ENCODE results near the gene SUMO2.
A peak's percentile ranks its signal among the peaks of the same experiment; 100 is the strongest.
"Not testable (repeated sequence)": the region's sequence is repeated elsewhere in the genome, so short reads cannot be mapped to it uniquely, and the experiment has no call there.

Gene SUMO2

DNA sequence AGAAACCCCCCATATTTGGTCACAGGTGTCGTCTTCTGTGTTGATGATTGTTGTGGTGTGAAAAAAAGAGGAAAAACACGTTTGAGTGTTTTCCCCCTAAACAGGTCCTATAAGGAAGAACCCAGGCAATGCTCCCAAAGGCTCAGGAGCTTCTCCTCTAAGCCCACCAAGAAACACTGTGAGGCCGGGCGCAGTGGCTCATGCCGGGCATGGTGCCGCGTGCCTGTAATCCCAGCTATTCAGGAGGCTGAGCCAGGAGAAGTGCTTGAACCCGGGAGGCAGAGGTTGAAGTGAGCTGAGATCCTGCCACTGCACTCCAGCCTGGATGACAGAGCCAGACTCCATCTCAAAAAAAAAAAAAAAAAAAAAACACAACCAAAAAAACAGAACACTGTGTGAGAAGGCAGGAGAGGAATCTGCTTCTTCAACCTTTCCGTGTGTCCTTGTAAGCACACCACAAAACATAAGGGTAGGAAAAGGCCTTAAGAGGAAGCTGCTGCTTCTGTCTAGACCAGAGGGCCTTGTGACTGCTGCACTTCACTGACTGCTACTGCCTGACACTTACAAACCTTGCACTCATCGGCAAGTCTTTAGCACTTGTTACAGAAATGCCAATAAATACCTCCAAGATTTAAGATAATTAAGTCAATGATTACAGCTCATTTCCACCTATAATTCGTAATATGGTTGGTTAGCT is 37.8 kb downstream of the SUMO2 start:
- DNase-seq (ENCODE audit: low spot score): no peak

DNA sequence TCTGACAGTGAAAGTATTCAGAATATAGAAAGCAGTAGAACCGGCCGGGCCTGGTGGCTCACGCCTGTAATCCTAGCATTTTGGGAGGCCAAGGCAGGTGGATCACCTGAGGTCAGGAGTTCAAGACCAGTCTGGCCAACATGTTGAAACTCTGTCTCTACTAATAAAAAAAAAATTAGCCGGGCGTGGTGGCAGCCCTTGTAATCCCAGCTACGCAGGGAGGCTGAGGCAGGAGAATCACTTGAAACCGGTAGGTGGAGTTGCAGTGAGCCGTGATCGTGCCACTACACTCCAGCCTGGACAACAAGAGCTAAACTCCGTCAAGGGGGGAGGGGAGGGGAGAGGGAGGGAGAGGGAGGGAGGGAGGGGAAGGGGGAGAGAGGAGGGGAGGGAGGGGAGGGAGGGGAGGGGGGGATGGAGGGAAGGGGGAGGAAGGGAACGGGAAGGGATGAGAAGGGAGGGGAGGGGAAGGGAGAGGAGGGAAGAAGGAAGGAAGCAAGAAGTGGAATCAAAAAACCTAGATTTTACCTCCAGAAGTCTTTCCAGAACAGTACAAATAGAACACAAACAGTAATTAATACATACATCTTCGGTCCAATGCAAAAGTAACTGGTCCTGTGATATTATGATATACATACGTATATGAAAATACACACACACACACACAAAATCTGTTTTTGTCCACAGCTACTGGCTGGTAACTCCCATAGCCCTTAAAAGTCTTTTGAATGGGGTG is 40.4 kb downstream of the SUMO2 start:
- DNase-seq (ENCODE audit: low spot score): no peak

DNA sequence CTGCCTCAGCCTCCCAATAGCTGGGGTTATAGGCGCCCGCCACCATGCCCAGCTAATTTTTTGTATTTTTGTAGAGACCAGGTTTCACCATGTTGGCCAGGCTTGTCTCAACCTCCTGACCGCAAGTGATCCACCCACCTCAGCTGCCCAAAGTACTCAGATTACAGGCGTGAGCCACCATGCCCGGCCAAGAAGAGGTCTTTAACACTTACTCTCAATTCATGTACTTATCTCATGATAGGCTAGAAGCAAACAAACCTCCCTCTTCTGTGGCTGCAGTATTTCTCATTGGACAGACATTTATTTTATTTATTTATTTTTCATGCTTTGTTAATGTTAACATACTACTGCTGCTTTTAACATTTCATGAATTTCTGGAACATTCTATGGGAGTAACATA is 44.2 kb downstream of the SUMO2 start:
- DNase-seq (ENCODE audit: low spot score): no peak

DNA sequence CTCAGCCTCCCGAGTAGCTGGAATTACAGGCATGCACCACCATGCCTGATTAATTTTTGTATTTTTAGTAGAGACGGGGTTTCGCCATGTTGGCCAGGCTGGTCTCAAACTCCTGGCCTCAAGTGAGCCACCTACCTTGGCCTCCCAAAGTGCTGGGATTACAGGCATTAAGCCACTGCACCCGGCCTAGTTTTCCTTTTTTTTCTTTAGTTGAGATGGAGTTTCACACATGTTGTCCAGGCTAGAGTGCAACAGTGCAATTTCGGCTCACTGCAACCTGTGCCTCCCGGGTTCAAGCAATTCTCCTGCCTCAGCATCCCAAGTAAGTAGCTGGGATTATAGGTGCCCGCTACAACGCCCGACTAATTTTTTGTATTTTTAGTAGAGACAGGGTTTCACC is 45.0 kb downstream of the SUMO2 start:
- not testable (repeated sequence) for DNase-seq (ENCODE audit: low spot score)

DNA sequence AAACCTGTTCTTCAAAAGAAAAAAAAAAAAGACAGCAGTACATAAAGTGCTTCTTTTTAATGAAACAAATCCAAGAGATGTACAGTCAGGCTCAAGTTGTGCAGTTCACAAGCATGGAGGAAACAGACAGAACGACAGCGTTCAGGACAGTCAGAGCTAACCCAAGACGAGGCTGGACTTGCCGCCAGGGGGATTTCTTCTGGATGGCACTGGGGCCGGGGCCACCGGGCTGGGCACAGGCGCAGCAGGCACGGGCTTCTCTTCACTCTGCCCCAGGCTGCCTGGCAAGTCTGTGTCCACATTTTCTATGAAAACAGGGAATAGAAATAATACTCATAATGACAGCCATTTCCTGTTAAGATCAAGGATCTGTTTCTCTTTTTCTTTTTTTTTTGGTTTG is 46.8 kb downstream of the SUMO2 start:
- DNase-seq (ENCODE audit: low spot score): no peak

DNA sequence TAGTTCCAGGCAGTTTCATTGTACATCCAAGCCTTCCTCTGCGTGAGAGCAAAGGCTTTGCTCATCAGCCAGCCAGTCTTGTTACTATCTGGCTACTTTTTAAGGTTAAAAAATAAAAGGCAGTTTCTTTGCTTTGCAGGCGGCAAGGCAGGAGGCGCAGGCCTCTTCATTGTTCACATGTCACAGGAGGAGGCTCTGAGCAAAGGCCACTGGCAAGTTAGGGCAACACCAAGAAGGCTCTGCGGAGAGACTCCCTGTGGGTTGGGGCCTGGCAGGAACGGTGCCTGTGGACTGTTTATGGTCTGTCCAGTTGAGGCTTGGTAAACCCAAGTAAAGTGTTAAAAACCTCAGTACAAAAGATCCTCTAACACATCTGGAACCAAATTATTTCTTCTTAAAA is 47.3 kb downstream of the SUMO2 start:
- no peak for DNase-seq (ENCODE audit: low spot score)

DNA sequence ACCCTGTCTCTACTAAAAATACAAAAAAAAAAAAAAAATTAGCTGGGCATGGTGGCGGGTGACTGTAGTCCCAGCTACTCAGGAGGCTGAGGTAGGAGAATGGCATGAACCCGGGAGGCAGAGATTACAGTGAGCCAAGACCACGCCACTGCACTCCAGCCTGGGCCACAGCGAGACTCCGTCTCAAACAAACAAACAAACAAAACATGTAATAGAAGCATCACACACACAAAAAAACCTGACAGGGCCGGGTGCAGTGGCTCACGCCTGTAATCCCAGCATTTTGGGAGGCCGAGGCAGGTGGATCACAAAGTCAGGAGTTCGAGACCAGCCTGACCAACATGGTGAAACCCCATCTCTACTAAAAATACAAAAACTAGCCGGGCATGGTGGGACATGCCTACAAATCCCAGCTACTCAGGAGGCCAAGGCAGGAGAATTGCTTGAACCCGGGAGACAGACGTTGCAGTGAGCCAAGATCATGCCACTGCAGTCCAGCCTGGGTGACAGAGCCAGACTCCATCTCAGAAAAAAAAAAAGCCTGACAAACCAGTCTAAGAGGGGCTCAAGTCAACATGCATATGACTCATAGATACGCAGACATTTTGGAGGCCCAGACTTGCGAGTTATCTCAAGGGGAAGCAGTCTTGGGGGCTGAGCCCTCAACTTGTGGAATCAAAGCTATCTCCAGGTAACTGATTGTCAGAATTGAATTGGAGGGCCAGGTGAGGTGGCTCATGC is 49.0 kb downstream of the SUMO2 start:
- peak; percentile 12 for DNase-seq (ENCODE audit: low spot score)

DNA sequence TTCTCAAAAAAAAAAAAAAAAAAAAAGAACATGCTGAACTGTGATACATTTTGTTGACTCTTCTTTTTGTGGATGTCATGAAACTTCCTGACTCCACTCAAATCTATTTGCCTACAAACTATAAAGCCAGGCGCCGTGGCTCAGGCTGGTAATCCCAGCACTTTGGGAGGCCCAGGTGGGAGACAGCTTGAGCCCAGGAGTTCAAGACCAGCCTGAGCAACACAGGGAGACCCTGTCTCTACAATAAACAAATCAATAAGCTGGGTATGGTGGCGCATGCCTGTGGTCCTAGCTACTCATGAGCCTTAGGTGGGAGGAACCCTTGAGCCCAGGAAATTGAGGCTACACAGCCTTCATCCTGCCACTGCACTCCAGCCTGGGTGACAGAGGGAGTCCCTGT is 49.8 kb downstream of the SUMO2 start:
- DNase-seq (ENCODE audit: low spot score): no peak

DNA sequence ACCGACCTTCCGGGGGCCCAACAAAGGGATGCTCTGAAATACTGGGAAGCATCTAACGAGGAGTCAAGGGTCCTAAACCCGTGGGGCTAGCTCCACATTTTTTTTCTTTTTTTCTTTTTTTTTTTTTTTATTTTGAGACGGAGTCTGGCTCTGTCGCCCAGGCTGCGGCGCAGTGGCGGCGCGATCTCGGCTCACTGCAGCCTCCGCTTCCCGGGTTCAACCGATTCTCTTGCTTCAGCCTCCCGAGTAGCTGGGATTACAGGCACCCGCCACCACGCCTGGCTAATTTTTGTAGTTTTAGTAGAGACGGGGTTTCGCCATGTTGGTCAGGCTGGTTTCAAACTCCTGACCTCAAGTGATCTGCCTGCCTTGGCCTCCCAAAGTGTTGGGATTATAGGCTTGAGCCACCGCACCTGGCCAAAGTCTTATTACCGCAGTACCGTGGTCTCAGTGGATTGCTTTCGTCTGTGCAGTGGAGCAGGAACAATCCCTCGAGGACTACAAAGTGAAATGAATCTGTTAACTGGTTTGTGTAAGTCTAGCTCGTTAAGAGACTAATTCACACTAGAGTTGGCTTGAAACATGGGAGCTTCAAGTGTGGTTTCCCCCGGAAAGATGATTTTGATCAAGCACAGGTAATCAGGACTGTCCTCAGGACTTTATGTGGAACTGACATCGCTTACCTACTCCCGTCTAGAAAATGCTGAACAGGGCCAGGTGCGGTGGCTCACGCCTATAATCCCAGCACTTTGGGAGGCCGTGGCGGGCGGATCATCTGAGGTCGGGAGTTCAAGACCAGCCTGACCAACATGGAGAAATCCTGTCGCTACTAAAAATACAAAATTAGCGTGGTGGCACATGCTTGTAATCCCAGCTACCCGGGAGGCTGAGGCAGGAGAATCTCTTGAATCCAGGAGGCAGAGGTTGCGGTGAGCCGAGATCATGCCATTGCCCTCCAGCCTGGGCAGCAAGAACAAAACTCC is 50.5 kb downstream of the SUMO2 start:
- DNase-seq (ENCODE audit: low spot score): not testable (repeated sequence)

DNA sequence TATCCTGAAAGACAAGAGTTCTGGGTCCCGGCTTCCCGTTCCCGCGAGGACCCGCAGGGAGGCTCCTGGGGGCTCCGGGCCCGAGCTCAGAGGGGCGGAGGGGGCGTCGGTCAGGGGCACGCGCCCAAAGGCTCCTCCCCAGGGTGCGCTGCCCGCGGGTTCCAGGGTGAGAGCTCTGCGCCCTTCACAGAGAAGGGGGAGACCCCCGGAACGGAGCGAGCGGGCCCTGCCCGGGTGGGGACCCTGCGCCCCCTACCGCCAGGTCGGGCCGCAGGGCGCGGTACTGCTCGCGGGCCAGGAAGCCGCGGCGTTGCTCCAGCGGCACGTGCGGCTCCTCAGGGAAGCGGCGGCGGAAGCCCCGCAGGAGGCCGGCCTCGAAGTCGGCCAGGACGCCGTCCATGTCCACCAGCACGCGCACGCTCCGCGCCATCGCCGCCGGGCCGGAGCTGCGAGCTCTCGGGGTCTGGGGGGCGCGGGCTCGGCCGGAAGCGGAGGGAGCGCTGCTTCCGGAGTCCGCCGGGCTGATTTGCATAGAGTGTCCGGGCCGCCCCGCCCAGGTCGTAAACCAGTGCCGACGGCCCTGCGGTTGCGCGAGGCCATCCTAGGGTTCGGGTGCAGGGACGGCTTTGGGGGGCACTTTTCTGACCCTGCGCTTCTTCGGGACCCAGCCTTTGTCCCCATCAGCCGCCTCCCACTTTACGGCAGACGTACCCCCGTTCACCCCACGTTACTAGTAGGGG is 51.3 kb downstream of the SUMO2 start, which contains the start of gene NT5C:
Gene NT5C, minus strand, starts transcription at position 465 of the 740 bp plus-strand sequence. Its CDS starts 35 bp downstream, at position 430.
- DNase-seq (ENCODE audit: low spot score): peak; percentile 84

DNA sequence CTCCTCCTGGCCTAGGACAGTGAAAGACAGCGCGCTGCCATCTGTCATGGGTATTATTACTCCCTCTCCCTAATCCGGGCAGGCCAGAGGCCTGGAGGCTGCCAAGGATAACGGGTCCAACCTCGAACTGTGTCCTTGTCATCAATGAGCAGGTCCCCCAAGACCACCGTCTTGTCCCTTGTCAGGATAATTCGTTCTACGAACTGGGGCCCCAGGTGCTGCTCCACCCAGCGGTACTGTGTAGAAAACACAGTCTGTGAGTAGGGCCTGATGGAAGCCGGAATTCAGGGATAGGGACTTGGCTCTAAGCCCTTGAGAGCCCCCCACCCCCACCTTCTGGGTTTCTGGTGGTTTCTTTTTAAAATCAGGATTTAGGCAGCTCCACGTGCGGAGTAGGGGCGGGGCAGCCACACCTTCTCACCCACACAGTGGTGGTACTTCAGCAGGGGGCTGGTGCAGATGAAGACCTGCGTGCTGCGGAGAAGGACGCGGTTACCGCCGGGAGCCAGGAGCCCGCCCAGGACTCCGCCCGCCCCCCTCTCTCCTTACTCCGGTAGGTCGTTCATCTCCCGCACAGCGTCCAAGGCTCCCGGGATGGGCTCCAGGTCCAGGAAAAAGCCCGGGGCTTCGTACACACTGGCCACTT is 52.0 kb downstream of the SUMO2 start:
- DNase-seq (ENCODE audit: low spot score): peak; percentile 69

DNA sequence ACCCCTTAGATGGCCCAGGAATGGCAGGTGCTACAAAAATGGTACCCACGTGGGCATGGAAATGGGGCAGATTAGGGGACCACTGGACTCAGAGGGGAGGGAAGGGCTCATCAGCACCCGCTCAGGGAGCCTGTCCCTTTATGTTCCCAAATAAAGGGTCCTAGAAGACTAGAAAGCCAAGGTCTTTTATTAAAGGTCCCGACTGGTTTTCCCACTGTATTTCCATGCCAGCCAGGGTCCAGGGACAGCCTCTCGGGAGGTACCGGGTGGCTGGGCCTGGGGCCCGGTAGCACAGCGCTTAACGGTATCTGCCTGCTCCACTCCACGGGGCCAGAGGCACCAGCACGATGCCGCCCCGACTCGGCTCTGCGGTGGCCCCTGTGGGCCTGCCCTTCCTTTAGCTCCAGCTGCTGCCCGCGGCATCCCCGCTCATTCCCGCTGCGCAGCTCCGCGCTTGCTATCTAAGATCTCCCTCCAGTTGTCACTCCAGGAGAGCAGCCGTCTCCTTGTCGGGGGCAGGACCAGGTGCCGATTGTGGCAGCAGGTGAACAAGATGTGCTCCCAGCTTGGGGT is 52.6 kb downstream of the SUMO2 start:
- no peak for DNase-seq (ENCODE audit: low spot score)

DNA sequence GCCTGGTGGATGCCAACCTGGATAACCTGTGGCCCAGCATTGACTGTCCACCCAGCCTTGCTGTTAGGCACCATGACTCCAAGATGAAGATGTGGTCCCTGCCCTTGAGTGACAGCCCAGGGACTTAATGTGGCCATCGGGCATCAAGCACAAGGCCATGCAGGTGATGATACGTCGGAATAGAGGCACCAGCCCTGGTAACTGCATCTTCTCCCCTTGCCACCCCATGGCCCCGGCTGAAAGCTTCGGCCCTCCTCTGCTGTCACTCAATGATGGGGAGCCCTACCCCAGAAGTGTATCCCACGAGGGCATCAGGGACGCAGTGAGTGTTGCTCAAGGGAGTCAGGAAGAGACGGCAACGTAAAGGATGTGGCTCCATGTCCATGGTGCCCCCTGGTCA is 53.2 kb downstream of the SUMO2 start:
- no peak for DNase-seq (ENCODE audit: low spot score)

DNA sequence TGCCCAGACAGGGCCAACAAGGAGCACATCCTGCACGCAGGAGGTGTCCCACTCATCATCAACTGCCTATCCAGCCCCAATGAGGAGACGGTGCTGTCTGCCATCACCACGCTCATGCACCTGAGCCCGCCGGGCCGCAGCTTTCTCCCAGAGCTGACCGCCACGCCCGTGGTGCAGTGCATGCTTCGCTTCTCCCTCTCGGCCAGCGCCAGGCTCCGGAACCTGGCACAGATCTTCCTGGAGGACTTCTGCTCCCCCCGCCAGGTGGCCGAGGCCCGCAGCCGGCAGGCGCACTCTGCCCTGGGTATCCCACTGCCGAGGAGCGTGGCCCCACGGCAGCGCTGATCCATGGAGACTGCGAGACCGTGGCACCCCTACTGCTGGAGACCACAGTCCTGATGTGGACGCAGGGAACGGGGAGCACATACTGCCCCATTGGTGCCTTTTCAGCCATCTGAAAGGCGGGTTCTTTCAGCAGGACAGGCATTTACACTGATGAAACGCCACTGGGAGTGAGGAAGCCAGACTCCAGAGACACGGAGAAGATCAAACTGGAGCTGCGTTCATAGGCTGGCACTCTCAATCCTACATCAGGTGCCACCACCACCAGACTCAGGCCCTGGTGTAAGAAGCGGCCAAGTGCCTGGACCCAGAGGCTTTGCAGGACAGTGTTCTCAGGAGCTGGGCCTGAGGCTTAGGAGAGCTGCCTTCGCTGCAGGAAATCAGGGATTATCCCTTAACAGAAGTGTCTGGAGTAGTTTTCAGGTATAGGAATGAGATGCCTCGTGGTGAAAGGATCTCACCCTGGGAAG is 53.9 kb downstream of the SUMO2 start:
- no peak for DNase-seq (ENCODE audit: low spot score)

DNA sequence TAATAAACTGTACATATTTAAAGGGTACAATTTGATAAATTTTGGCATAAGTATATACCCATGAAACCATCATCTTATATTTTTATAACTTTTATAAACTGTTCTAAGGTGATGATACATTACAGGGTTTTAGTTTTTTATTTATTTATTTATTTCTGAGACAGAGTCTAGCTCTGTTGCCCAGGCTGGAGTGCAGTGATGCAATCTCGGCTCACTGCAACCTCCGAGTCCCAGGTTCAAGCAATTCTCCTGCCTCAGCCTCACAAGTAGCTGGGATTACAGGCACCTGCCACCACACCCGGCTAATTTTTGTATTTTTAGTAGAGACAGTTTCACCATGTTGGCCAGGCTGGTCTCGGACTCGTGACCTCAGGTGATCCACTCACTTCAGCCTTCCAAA is 54.8 kb downstream of the SUMO2 start:
- DNase-seq (ENCODE audit: low spot score): not testable (repeated sequence)

DNA sequence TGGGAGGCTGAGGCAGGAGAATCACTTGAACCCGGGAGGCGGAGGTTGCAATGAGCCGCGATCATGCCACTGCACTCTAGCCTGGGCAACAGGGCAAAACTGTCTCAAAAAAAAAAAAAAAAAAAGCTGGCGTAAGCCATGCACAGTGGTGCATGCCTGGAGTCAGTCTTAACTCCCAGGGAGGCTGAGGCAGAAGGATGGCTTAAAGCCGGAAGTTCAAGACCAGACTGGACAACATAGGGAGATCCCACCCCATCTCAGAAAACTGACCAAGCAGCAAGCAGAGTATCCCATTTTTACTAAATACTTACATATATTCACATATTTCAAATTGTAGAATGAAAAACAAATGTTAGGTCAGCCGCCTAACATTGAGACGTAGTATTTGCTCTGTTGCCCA is 55.8 kb downstream of the SUMO2 start:
- no peak for DNase-seq (ENCODE audit: low spot score)

DNA sequence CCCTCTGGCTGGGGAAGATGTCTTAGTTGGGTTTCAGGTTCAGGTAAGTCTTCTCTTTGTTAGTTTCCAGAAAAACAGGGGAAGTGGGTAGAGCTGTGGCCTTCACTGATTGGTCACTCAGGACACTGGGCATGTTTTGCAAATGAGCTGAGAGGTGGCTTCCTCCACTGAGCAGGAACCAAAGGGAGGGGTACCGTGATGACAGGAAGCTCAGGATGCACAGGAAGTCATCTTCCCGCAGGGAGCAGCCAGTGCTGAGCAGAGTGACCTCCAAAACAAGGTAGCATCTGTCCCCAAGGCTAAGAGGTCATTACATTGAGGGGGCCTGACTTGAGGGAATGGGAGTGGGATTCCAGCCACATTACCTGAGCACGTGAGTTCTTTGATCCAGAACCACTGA is 56.8 kb downstream of the SUMO2 start:
- DNase-seq (ENCODE audit: low spot score): no peak

DNA sequence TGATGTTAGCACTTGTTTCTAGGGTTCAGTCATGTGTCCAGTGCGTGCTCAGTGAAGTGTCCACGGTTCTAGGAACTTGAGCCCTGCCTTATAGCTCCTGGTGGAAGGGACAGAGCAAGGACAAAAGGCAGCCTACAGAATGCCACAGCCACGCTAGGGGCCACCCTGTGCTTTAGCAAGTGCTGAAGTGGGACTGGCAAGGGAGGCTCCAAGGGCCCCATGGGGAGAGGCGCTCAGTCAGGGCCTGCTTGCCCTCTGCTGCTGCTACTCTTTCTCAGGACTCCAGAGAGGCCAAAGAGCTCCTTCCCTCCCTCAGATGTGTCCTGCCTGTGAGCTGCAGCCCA is 58.0 kb downstream of the SUMO2 start:
- DNase-seq (ENCODE audit: low spot score): no peak

DNA sequence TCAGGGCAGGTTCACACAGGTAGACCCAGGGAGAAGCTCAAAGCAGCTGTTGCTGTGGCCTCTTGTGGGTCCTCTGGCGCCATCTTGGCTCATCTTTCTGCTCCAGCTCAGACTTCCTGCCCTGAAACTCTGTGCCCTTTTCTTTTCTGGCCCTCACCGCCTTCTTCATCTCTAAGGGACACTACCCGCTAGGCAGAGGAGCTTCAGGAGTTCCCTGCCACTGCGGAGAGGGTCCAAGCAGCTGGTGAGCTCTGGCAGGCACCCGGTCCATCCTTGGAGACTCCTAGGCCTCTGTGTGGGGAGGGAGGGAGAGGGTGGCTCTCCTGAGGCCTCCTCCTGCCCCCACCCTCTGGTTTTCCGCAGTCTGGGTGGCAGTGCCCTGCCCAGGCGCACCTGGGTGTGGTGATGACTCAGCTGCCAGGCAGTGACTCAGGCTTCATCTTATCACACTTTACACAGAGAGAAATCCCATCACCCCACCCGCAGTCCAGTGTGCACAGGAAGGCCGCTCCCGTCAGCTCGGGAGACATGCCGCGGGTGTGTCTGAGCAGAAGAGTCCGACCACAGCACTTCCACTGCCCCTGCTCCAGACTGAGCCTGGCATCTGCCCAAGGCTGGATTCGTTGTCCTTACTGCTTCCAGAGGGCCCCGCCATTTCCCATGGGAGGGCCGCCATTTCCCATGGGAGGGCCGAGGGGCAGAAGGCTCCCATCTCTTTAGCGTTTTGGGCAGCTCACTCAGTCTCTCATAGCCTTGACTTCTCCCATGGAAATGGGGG is 58.5 kb downstream of the SUMO2 start:
- DNase-seq (ENCODE audit: low spot score): peak; percentile 92

All from kidney tubule cell (primary cell).